HuH-7.5 (cell line): Measurements from ENCODE around the gene GNG4.
"Not testable (repeated sequence)": the region's sequence is repeated elsewhere in the genome, so short reads cannot be mapped to it uniquely, and the experiment has no call there.

Source experiments
- DNase-seq: peaks from one replicate; pipeline ENCODE4 v3.0.0; 2011; ENCODE audit warnings: low spot score

GNG4 gene

GRCh38 chr1:235625831-235626230 lies 23.8 kb downstream of the GNG4 start:
- no peak for DNase-seq

GRCh38 chr1:235625340-235625739 lies 24.2 kb downstream of the GNG4 start:
- DNase-seq, result no peak

GRCh38 chr1:235624721-235625333 lies 24.8 kb downstream of the GNG4 start:
- no peak for DNase-seq

GRCh38 chr1:235622936-235623779 lies 26.4 kb downstream of the GNG4 start:
- no peak for DNase-seq

- not testable (repeated sequence) for DNase-seq
Observed at GRCh38 chr1:235619149-235619548, 30.4 kb downstream of the GNG4 start.

GRCh38 chr1:235617808-235618207 lies 31.8 kb downstream of the GNG4 start:
- no peak for DNase-seq

- DNase-seq, result no peak
Observed at GRCh38 chr1:235617140-235617539, 32.4 kb downstream of the GNG4 start.

- peak; percentile 55 for DNase-seq
Observed at GRCh38 chr1:235614442-235614954, 35.1 kb downstream of the GNG4 start.

- no peak for DNase-seq
Observed at GRCh38 chr1:235613602-235614001, 36.0 kb downstream of the GNG4 start.

GRCh38 chr1:235612761-235613160 lies 36.8 kb downstream of the GNG4 start:
- DNase-seq, result no peak

- DNase-seq, result no peak
Observed at GRCh38 chr1:235610157-235610556, 39.4 kb downstream of the GNG4 start.

GRCh38 chr1:235608278-235608677 lies 41.3 kb downstream of the GNG4 start:
- no peak for DNase-seq

- no peak for DNase-seq
Observed at GRCh38 chr1:235607284-235607683, 42.3 kb downstream of the GNG4 start.

GRCh38 chr1:235601104-235601503 lies 48.5 kb downstream of the GNG4 start:
- DNase-seq, result no peak

- no peak for DNase-seq
Observed at GRCh38 chr1:235599536-235599935, 50.0 kb downstream of the GNG4 start.

- DNase-seq, result no peak
Observed at GRCh38 chr1:235597867-235598553, 51.6 kb downstream of the GNG4 start.

GRCh38 chr1:235595079-235595478 lies 54.5 kb downstream of the GNG4 start:
- DNase-seq, result no peak

GRCh38 chr1:235594281-235594895 lies 55.2 kb downstream of the GNG4 start:
- DNase-seq, result not testable (repeated sequence)

GRCh38 chr1:235588916-235589515 lies 60.6 kb downstream of the GNG4 start:
- DNase-seq, result no peak

GRCh38 chr1:235588156-235588555 lies 61.4 kb downstream of the GNG4 start:
- DNase-seq, result no peak

GRCh38 chr1:235586992-235587391 lies 62.6 kb downstream of the GNG4 start:
- DNase-seq, result no peak

- no peak for DNase-seq
Observed at GRCh38 chr1:235586413-235586812, 63.2 kb downstream of the GNG4 start.
